Measurements from ENCODE around the gene NEU2.

The NEU2 gene

GRCh38 chr2:233007270-233007669, 25.2 kb upstream of the NEU2 start:
- Histone ChIP-seq H3K9me3 (ENCODE audit: severe bottlenecking) (no peaks in the 10 kb centered on the region), H3K4me3 (ENCODE audit: low read depth, low read length) (no peak overlapping the region), H3K36me3 (no peaks in the 10 kb centered on the region), H3K27ac (no peak overlapping the region), H3K27me3 (ENCODE audit: insufficient read depth, low read depth, severe bottlenecking) (no peaks in the 10 kb centered on the region)
- DNase-seq: no peak
- TF ChIP-seq CTCF (IDR thresholded peaks at IDR 0.05; ENCODE audit: low read depth, low read length): no peak

- H3K36me3 ChIP-seq: no peaks in the 10 kb centered on the region
- no peak overlapping the region for H3K4me3 ChIP-seq (ENCODE audit: low read depth, low read length)
- H3K27ac ChIP-seq: no peak overlapping the region
- DNase-seq: no peak
- H3K27me3 ChIP-seq (ENCODE audit: insufficient read depth, low read depth, severe bottlenecking): no peaks in the 10 kb centered on the region
- H3K9me3 ChIP-seq (ENCODE audit: severe bottlenecking): no peaks in the 10 kb centered on the region
- no peak for TF ChIP-seq CTCF (IDR thresholded peaks at IDR 0.05; ENCODE audit: low read depth, low read length)
These were observed 24.7 kb upstream of the NEU2 start for GRCh38 chr2:233007739-233008138.

GRCh38 chr2:233009661-233010060, 22.8 kb upstream of the NEU2 start:
- Histone ChIP-seq H3K27me3 (ENCODE audit: insufficient read depth, low read depth, severe bottlenecking) (no peaks in the 10 kb centered on the region), H3K9me3 (ENCODE audit: severe bottlenecking) (no peaks in the 10 kb centered on the region), H3K36me3 (no peaks in the 10 kb centered on the region), H3K4me3 (ENCODE audit: low read depth, low read length) (no peak overlapping the region), H3K27ac (no peak overlapping the region)
- no peak for TF ChIP-seq CTCF (IDR thresholded peaks at IDR 0.05; ENCODE audit: low read depth, low read length)
- no peak for DNase-seq

- no peak for TF ChIP-seq CTCF (IDR thresholded peaks at IDR 0.05; ENCODE audit: low read depth, low read length)
- H3K4me3 ChIP-seq (ENCODE audit: low read depth, low read length): no peak overlapping the region
- no peaks in the 10 kb centered on the region for H3K36me3 ChIP-seq
- H3K9me3 ChIP-seq (ENCODE audit: severe bottlenecking): no peaks in the 10 kb centered on the region
- DNase-seq: no peak
- no peaks in the 10 kb centered on the region for H3K27me3 ChIP-seq (ENCODE audit: insufficient read depth, low read depth, severe bottlenecking)
- H3K27ac ChIP-seq: no peak overlapping the region
These were observed 21.8 kb upstream of the NEU2 start for GRCh38 chr2:233010569-233011267.

- H3K36me3 ChIP-seq: no peaks in the 10 kb centered on the region
- no peaks in the 10 kb centered on the region for H3K27me3 ChIP-seq (ENCODE audit: insufficient read depth, low read depth, severe bottlenecking)
- H3K27ac ChIP-seq: no peak overlapping the region
- TF ChIP-seq CTCF (IDR thresholded peaks at IDR 0.05; ENCODE audit: low read depth, low read length): no peak
- DNase-seq: no peak
- H3K4me3 ChIP-seq (ENCODE audit: low read depth, low read length): no peak overlapping the region
- no peaks in the 10 kb centered on the region for H3K9me3 ChIP-seq (ENCODE audit: severe bottlenecking)
These were observed 21.2 kb upstream of the NEU2 start for GRCh38 chr2:233011268-233011650.

GRCh38 chr2:233011702-233012131, 20.8 kb upstream of the NEU2 start:
- Histone ChIP-seq H3K27ac (no peak overlapping the region), H3K4me3 (ENCODE audit: low read depth, low read length) (no peak overlapping the region), H3K9me3 (ENCODE audit: severe bottlenecking) (no peaks in the 10 kb centered on the region), H3K36me3 (no peaks in the 10 kb centered on the region), H3K27me3 (ENCODE audit: insufficient read depth, low read depth, severe bottlenecking) (no peaks in the 10 kb centered on the region)
- TF ChIP-seq CTCF (IDR thresholded peaks at IDR 0.05; ENCODE audit: low read depth, low read length): no peak
- no peak for DNase-seq

All from WERI-Rb-1 (cell line).